GM21360 (cell line): ENCODE measurements around the gene MKLN1.
A peak's percentile ranks its signal among the peaks of the same experiment; 100 is the strongest.
"Not testable (repeated sequence)": the region's sequence is repeated elsewhere in the genome, so short reads cannot be mapped to it uniquely, and the experiment has no call there.

Experiments
- ATAC-seq: cut with Tn5 transposase; IDR thresholded peaks from one replicate; pipeline ENCODE4 v1.9.1; 2021; ENCODE audit warnings: mild to moderate bottlenecking, moderate library complexity; ENCODE audit not compliant: unreplicated experiment

MKLN1 gene

DNA sequence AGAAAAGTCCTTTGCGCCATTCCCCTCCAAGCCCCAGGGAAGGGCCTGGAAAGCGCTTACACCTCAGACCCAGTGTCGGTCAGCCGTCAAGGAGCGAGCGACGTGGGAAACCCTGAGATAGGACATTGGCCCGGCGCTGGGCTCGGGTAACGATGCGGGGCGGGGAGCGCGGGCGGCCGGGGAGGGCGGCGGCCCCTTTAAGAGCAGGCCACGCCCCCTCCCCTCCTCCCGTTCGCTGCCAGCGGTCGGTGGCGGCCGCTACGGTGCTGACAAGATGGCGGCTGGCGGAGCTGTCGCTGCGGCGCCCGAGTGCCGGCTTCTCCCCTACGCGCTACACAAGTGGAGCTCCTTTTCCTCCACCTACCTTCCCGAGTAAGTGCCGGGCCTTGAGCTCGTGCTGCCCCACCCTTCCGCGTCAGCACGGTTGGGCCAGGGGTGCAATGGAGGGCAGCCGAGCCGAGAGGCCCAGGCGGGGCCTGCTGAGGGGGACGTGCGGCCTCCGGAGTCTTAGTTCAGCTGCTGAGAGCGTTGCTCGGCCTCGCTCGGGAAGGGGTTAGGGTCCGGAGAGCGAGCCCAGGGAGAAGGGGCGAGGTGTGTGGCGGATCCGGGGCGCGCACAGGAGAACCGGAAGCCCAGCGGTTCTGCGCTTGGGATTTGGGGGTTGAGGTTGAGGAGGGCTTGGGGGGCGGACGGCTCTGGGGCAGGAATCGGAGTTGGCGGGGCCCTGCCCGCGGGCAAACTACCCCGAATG is at the start of gene MKLN1:
TSS of gene MKLN1 (plus strand) at position 251 of the 751 bp plus-strand sequence. CDS start at position 275, 24 bp downstream.
- peak; percentile 93 for ATAC-seq

DNA sequence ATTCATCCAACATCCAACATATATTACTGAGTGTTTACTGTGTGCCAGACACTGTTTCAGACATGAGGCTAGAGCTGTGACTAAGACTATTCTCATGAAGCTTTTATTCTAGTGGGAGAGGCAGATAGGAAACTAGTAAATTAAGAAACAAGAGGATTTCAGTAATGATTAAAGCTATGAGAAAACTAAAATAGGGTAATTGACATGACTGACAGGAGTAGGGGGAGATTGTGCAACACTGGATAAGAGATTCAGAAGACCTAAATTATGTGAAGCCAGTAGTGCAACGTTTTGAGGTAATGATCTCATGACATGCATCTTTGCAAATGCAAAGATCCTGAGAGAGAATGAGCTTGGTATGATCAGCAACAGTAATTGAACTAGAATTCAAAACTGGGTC is 48.6 kb upstream of the MKLN1 start:
- no peak for ATAC-seq

- ATAC-seq = no peak
Observed at GRCh38 chr7:131281266-131282048, 46.2 kb upstream of the MKLN1 start.

GRCh38 chr7:131284702-131285419 is 42.8 kb upstream of the MKLN1 start:
- ATAC-seq = no peak

- no peak for ATAC-seq
Observed at GRCh38 chr7:131285556-131285955, 42.1 kb upstream of the MKLN1 start.

DNA sequence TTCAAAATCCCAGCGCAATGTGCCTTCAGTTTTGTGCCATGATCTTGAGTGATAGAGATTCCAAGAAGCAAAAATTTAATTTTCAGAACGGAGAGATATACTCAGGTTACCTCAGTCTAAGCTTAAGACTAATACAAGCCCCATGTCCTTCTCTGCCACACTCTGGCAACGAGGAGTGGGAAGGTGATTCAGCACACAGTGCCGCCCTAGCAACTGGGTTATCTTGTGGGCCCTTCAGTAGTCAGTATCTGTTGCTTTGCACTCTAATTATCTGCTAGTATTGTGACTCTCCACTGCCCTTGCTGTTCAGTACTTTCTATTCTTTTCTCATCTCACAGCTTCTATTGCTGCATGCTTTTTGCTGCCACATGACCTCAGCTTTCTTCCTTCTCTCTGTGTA is 39.2 kb upstream of the MKLN1 start:
- no peak for ATAC-seq

DNA sequence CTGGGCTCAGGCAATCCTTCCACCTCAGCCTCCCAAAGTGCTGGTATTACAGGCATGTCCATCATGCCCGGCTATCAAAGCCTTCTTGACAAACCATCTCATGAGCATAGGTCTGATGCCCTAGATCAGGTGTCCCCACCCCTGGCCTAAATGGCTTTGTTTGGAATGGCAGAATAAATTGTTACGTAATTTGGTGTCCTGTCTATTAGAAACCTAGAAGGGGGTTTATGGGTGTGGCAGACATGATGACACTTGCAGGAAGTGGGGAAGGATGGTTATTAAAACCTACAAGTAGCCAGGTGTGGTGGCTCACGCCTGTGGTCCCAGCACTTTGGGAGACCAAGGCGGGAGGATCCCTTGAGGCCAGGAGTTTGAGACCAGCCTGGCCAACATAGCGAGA is 38.6 kb upstream of the MKLN1 start:
- no peak for ATAC-seq

DNA sequence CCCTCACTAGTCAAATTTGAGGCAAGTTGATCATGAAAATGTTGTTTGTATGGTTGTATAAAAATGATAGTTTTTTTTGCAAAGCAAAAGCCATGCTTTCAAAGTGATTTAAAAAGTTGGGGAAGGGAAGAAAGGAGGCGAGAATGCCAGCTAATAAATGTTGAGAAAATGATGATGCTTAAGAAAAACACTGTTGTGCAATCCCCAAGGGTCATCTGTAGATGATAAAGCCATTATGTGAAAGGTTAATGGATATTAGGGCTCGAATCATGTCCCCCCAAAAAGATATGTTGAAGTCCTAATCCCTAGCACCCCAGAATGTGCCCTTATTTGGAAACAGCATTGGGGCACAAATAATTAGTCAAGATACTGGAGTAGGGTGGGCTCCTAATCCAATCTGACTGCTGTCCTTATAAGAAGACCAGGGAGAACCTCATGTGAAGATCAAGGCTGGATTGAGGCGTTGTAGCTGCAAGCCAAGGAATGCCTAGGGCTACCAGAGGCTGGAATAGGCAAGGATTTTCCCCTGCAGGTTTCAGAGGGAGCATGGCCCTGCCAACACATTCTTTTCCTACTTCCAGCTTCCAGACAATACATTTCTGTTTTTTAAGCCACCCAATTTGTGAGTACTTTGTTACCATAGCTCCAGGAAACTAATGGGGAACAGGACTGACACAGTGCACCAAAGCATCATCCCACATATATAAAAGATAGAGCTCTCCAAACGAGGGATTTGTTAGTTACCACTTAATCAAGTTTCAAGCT is 35.4 kb upstream of the MKLN1 start:
- ATAC-seq = no peak

GRCh38 chr7:131293018-131293417 is 34.7 kb upstream of the MKLN1 start:
- no peak for ATAC-seq

DNA sequence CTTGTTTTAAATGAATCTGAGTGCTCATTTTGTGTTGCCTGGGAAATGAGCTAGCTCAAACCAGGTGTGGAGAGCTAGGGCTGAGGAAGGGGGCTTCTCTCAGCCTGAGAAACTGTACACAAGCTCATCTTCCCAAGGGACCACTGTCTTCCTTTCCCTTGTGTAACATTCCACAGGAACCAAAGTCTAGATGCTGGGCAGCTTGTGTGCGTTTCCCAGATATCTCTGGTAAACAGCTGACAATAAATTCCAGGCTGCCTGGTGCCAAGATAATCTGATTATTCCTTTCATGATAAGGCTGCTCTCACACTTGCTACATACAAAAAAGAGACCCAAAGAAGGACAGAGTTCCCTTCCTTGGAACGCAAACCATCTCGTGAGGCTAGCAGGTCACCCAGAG is 33.1 kb upstream of the MKLN1 start:
- ATAC-seq = no peak

DNA sequence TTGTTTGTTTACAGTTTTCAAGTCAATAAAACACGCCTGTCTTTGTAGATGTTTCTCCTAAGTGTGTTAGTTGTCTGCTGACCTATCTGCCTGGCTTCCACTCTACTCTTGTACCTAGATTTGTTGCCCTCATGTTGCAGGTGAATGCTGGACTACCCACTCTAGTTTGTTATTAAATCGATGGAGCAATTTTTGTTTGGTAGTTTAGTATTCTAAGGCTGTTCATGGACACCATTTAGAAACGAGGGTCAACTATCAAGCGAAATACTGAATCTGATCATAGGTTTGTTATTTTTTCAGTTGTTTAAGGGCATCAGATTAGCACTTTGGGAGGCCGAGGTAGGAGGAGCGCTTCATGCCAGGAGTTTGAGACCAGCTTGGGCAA is 29.1 kb upstream of the MKLN1 start:
- no peak for ATAC-seq

DNA sequence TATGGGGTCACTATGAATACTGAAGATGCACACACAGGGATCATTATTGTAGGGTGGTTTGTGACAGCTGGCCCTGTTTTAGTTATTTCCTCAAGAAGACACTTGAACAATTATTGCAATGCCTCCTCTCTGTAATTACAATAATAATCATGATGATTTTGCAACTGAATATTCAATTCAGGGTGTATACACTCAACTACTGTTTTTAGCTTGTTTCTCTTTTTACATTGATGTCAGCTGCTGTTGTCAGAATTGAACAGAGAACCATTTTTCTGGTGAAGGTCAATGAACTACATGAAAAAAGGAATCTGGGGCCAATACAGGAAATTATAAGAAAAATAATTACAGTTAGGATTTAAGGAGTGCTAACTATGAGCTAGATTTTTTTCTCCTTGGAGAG is 28.6 kb upstream of the MKLN1 start:
- ATAC-seq = no peak

DNA sequence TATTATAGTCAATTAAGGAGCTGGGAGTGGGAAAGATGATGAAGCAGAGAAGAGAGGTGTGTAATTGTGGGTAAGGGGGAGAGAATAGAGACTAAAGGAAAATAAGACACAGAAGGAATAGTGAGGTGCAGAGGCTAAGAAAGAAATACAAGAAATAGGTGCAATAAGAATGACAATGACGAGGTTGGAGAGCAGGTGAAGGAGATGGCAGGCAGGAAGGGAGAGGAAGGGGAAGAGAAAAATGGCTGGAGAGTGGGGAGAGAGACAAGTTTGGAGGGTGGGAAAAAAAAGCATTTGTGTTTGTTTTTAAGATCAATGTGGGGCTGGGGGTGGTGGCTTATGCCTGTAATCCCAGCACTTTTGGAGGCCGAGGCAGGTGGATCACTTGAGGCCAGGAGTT is 27.6 kb upstream of the MKLN1 start:
- ATAC-seq = no peak

GRCh38 chr7:131300572-131301466 is 26.9 kb upstream of the MKLN1 start:
- ATAC-seq = no peak

- ATAC-seq = no peak
Observed at GRCh38 chr7:131302446-131302845, 25.2 kb upstream of the MKLN1 start.

DNA sequence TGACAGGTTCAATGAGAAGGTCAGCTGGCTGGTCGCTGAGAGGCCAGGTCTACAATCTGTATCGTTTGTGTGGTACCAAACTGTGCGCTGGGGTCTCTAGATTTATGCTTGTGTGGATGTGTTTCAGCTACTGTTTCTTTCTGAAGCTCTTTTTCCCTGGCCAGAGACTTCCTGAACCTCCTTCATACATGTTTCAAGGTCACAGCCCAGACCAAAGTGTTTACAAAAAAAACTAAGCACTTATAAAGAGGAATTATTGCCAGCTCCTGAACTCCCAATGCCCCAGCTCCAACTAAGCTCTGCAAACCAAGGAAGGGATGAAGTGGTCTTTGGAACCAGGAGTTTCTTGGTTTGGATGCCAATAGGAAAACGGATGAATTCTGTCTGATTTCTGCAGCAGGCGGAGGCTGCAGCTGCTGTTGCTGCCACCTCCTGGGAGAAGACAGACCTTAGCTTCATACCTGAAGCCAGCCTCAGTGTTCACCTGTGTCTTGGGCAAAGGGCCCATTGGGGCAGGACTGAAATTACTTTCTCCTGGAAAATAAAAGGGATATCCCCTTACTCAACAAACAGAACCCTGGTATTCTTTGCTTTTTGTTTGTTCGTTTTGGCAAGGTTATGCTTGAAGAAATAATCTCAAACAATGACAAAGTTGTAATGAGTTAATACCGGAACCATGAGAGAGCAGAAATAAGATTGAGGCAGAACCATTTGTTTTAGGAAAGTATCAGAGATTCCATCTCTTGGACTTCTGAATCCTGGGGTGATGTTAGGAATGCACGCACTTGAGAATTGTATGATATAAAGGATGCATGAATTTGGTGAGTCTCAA is 24.6 kb upstream of the MKLN1 start:
- ATAC-seq = no peak

GRCh38 chr7:131305152-131305551 is 22.5 kb upstream of the MKLN1 start:
- ATAC-seq = no peak

DNA sequence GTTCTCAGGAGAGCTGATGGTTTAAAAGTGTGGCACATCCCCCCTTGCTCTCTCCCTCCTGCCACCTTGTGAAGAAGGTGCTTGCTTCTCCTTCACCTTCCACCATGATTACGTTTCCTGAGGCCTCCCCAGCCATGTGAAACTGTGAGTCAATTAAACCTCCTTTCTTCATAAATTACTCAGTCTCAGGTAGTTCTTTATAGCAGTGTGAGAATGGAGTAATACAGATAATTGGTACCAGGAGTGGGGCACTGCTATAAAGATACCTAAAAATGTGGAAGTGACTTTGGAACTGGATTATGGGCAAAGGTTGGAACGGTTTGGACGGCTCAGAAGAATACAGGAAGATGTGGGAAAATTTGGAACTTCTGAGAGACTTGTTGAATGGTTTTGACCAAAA is 21.6 kb upstream of the MKLN1 start:
- ATAC-seq = not testable (repeated sequence)

- ATAC-seq = no peak
Observed at GRCh38 chr7:131306777-131307176, 20.9 kb upstream of the MKLN1 start.
